SK-N-SH treated with all-trans-retinoic acid at 6 μM for 48 hours (cell line): ENCODE measurements around the gene KBTBD13.

Experiments
- ATAC-seq: fragments of 200-7000 bp; cut with Tn5 transposase; 3 replicates; pipeline ENCODE4 v1.9.1; 2020; ENCODE audit warnings: mild to moderate bottlenecking, moderate library complexity
- ARNTL ChIP-seq: fragments of 450-650 bp; formaldehyde crosslinking; IDR thresholded peaks from 2 replicates; pipeline ENCODE4 v1.5.0; 2020; ENCODE audit warnings: low read depth, mild to moderate bottlenecking, moderate library complexity, borderline replicate concordance
- CSDC2 ChIP-seq: fragments of 250-450 bp; sonication (Bioruptor Pico); IDR thresholded peaks from 2 replicates; pipeline ENCODE4 v1.5.0; 2020; ENCODE audit warnings: mild to moderate bottlenecking, moderate library complexity
- CSRNP3 ChIP-seq: fragments of 250-450 bp; sonication (Bioruptor Pico); IDR thresholded peaks from 2 replicates; pipeline ENCODE4 v1.5.1; 2021; ENCODE audit warnings: mild to moderate bottlenecking, moderate library complexity
- ESRRG ChIP-seq: fragments of 250-450 bp; sonication (Bioruptor Pico); IDR thresholded peaks from 2 replicates; pipeline ENCODE4 v1.6.1; 2021; ENCODE audit warnings: mild to moderate bottlenecking
- ISL1 ChIP-seq: fragments of 250-450 bp; sonication (Bioruptor Pico); IDR thresholded peaks from 2 replicates; pipeline ENCODE4 v2.1.2; 2022; ENCODE audit warnings: mild to moderate bottlenecking, moderate library complexity
- OSR1 ChIP-seq: fragments of 250-450 bp; sonication (Bioruptor Pico); IDR thresholded peaks from 2 replicates; pipeline ENCODE4 v1.8.0; 2022; ENCODE audit warnings: moderate library complexity, mild to moderate bottlenecking, inconsistent platforms
- PATZ1 ChIP-seq: fragments of 250-450 bp; sonication (Bioruptor Pico); IDR thresholded peaks from 2 replicates; pipeline ENCODE4 v1.8.0; 2020; ENCODE audit warnings: mild to moderate bottlenecking, moderate library complexity, borderline replicate concordance
- PPARA ChIP-seq: fragments of 250-450 bp; sonication (Bioruptor Pico); IDR thresholded peaks from 2 replicates; pipeline ENCODE4 v1.5.0; 2020; ENCODE audit warnings: mild to moderate bottlenecking, borderline replicate concordance
- SNAI2 ChIP-seq: fragments of 250-450 bp; sonication (Bioruptor Pico); IDR thresholded peaks from 2 replicates; pipeline ENCODE4 v1.5.0; 2020; ENCODE audit warnings: mild to moderate bottlenecking, moderate library complexity
- TCF4 ChIP-seq: fragments of 250-450 bp; sonication (Bioruptor Pico); IDR thresholded peaks from 2 replicates; pipeline ENCODE4 v1.8.0; 2021; ENCODE audit warnings: mild to moderate bottlenecking, moderate library complexity, borderline replicate concordance
- ZFP3 ChIP-seq: fragments of 250-450 bp; sonication (Bioruptor Pico); IDR thresholded peaks from 2 replicates; pipeline ENCODE4 v1.5.0; 2020; ENCODE audit warnings: mild to moderate bottlenecking, moderate library complexity
- ZFP30 ChIP-seq: fragments of 450-650 bp; formaldehyde crosslinking; IDR thresholded peaks from 2 replicates; pipeline ENCODE4 v1.5.0; 2022; ENCODE audit warnings: mild to moderate bottlenecking, moderate library complexity
- ZNF565 ChIP-seq: fragments of 450-650 bp; formaldehyde crosslinking; conservative IDR thresholded peaks from 2 replicates; pipeline ENCODE4 v1.5.0; 2020; ENCODE audit warnings: low read depth, mild to moderate bottlenecking, moderate library complexity
- ZNF8 ChIP-seq: fragments of 450-650 bp; formaldehyde crosslinking; IDR thresholded peaks from 2 replicates; pipeline ENCODE4 v1.5.0; 2020; ENCODE audit warnings: mild to moderate bottlenecking, moderate library complexity
- TF ChIP-seq, protein P1 (sequence below): fragments of 250-450 bp; sonication (Bioruptor Pico); IDR thresholded peaks from 2 replicates; pipeline ENCODE4 v1.5.1; 2020; ENCODE audit warnings: low read depth, mild to moderate bottlenecking, moderate library complexity
- TF ChIP-seq, protein P2 (sequence below): fragments of 250-450 bp; sonication (Bioruptor Pico); IDR thresholded peaks from 2 replicates; pipeline ENCODE4 v1.5.0; 2020; ENCODE audit warnings: mild to moderate bottlenecking, moderate library complexity
- TF ChIP-seq, protein P3 (sequence below): fragments of 250-450 bp; sonication (Bioruptor Pico); IDR thresholded peaks from 2 replicates; pipeline ENCODE4 v1.8.0; 2021; ENCODE audit warnings: low read depth, mild to moderate bottlenecking, moderate library complexity, borderline replicate concordance

Gene KBTBD13

GRCh38 chr15:65087411-65087810, 10.9 kb downstream of the KBTBD13 start:
- TF ChIP-seq CSDC2 (CRISPR knock-in tag) (no peak), ZFP30 (no peak), ISL1 (CRISPR knock-in tag) (no peak), PPARA (CRISPR knock-in tag) (no peak), ZNF565 (CRISPR knock-in tag) (no peak), ZFP3 (CRISPR knock-in tag) (no peak), CSRNP3 (CRISPR knock-in tag) (no peak), ESRRG (no peak)
- TF ChIP-seq, protein P1, sequence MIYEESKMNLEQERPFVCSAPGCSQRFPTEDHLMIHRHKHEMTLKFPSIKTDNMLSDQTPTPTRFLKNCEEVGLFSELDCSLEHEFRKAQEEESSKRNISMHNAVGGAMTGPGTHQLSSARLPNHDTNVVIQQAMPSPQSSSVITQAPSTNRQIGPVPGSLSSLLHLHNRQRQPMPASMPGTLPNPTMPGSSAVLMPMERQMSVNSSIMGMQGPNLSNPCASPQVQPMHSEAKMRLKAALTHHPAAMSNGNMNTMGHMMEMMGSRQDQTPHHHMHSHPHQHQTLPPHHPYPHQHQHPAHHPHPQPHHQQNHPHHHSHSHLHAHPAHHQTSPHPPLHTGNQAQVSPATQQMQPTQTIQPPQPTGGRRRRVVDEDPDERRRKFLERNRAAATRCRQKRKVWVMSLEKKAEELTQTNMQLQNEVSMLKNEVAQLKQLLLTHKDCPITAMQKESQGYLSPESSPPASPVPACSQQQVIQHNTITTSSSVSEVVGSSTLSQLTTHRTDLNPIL (CRISPR knock-in tag): no peak
- ATAC-seq: no peak; the same call in 2 of the 3 replicates

- no peak for TF ChIP-seq ISL1 (CRISPR knock-in tag)
- TF ChIP-seq, protein P2, sequence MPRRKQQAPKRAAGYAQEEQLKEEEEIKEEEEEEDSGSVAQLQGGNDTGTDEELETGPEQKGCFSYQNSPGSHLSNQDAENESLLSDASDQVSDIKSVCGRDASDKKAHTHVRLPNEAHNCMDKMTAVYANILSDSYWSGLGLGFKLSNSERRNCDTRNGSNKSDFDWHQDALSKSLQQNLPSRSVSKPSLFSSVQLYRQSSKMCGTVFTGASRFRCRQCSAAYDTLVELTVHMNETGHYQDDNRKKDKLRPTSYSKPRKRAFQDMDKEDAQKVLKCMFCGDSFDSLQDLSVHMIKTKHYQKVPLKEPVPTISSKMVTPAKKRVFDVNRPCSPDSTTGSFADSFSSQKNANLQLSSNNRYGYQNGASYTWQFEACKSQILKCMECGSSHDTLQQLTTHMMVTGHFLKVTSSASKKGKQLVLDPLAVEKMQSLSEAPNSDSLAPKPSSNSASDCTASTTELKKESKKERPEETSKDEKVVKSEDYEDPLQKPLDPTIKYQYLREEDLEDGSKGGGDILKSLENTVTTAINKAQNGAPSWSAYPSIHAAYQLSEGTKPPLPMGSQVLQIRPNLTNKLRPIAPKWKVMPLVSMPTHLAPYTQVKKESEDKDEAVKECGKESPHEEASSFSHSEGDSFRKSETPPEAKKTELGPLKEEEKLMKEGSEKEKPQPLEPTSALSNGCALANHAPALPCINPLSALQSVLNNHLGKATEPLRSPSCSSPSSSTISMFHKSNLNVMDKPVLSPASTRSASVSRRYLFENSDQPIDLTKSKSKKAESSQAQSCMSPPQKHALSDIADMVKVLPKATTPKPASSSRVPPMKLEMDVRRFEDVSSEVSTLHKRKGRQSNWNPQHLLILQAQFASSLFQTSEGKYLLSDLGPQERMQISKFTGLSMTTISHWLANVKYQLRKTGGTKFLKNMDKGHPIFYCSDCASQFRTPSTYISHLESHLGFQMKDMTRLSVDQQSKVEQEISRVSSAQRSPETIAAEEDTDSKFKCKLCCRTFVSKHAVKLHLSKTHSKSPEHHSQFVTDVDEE (CRISPR knock-in tag): no peak
- no peak for TF ChIP-seq OSR1 (CRISPR knock-in tag)
- no peak for TF ChIP-seq TCF4 (CRISPR knock-in tag)
- TF ChIP-seq, protein P3, sequence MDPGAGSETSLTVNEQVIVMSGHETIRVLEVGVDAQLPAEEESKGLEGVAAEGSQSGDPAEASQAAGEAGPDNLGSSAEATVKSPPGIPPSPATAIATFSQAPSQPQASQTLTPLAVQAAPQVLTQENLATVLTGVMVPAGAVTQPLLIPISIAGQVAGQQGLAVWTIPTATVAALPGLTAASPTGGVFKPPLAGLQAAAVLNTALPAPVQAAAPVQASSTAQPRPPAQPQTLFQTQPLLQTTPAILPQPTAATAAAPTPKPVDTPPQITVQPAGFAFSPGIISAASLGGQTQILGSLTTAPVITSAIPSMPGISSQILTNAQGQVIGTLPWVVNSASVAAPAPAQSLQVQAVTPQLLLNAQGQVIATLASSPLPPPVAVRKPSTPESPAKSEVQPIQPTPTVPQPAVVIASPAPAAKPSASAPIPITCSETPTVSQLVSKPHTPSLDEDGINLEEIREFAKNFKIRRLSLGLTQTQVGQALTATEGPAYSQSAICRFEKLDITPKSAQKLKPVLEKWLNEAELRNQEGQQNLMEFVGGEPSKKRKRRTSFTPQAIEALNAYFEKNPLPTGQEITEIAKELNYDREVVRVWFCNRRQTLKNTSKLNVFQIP: no peak
- TF ChIP-seq PATZ1: no peak
- no peak for TF ChIP-seq SNAI2 (CRISPR knock-in tag)
- TF ChIP-seq, protein P1 (CRISPR knock-in tag): no peak
- no peak for ATAC-seq
Observed at GRCh38 chr15:65087873-65088642, 11.5 kb downstream of the KBTBD13 start.

DNA sequence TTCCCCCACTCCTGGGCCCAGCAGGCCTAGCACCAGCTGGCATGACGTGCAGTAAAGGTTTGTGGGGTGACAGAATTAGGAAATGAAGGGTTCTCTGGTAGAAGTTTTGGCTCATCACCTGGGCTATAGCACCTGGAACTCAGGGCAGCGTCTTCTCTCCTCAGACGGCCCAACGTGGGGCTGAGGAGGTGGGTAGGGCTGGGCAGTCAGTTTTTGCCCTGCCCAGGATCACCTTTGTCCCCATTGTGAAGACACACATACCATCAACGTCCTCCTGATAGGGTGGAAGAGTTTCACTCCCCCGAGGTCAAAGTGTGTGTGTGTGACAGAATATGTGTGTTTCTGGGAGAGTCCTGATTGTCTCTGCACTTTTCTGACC, 12.1 kb downstream of the KBTBD13 start:
- no peak for ATAC-seq
- no peak for TF ChIP-seq PATZ1
- no peak for TF ChIP-seq ZNF8 (CRISPR knock-in tag)
- TF ChIP-seq SNAI2 (CRISPR knock-in tag): no peak
- TF ChIP-seq ARNTL (CRISPR knock-in tag): no peak
- TF ChIP-seq ISL1 (CRISPR knock-in tag): no peak
- TF ChIP-seq ZFP30: no peak
- no peak for TF ChIP-seq OSR1 (CRISPR knock-in tag)
